PFSK-1 (cell line): ENCODE results near the gene ZNRF4.

ENCODE experiments used
- FOXP2 ChIP-seq: optimal IDR thresholded peaks from 2 replicates; pipeline ENCODE3; 2011; ENCODE audit warnings: borderline replicate concordance, control low read depth, inconsistent platforms; ENCODE audit not compliant: insufficient read depth; ENCODE audit errors: extremely low read length, extremely low read depth
- POLR2AphosphoS5 ChIP-seq: IDR thresholded peaks from 2 replicates; pipeline ENCODE4 v1.6.1; 2012; ENCODE audit warnings: low read depth, mild to moderate bottlenecking, control low read depth, low read length, moderate library complexity
- SIN3A ChIP-seq: IDR thresholded peaks from 2 replicates; pipeline ENCODE4 v1.6.1; 2012; ENCODE audit warnings: mild to moderate bottlenecking, low read length, moderate library complexity, borderline replicate concordance; ENCODE audit not compliant: insufficient read depth
- TAF1 ChIP-seq: IDR thresholded peaks from 2 replicates; pipeline ENCODE4 v1.6.1; 2012; ENCODE audit warnings: low read length, control low read depth, borderline replicate concordance; ENCODE audit not compliant: insufficient read depth
- TF ChIP-seq, protein P1 (sequence below), 2 experiments: IDR thresholded peaks; 2 replicates each; pipeline versions ENCODE4 v1.6.1 to v1.8.0; 2011 to 2012; ENCODE audit warnings: low read depth in 2 of 2, low read length in 2 of 2, control low read depth in 1 of 2, inconsistent platforms in 1 of 2, mild to moderate bottlenecking in 1 of 2, moderate library complexity in 1 of 2; ENCODE audit not compliant: insufficient read depth in 1 of 2

ZNRF4 gene

DNA sequence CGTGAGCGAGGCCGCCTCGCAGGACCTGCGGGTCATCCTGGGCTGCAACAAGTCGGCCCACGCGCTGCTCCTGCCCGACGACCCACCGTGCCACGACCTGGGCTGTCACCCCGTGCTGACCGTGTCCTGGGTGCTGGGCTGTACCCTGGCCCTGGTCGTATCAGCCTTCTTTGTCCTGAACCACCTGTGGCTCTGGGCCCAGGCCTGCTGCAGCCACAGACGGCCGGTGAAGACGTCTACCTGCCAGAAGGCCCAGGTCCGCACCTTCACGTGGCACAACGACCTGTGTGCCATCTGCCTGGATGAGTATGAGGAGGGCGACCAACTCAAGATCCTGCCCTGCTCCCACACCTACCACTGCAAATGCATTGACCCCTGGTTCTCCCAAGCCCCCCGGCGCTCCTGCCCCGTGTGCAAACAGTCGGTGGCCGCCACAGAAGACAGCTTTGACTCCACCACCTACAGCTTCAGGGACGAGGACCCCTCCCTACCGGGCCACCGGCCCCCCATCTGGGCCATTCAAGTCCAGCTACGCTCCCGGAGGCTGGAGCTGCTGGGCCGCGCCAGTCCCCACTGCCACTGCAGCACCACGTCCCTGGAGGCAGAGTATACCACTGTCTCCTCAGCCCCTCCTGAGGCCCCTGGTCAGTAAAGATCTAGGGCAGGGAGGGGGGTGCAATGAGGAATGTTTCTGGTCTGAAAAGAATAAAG, 1.1 kb downstream of the ZNRF4 start:
- TF ChIP-seq POLR2AphosphoS5 (no peak), FOXP2 (no peak), TAF1 (no peak), SIN3A (no peak)
- TF ChIP-seq, protein P1, sequence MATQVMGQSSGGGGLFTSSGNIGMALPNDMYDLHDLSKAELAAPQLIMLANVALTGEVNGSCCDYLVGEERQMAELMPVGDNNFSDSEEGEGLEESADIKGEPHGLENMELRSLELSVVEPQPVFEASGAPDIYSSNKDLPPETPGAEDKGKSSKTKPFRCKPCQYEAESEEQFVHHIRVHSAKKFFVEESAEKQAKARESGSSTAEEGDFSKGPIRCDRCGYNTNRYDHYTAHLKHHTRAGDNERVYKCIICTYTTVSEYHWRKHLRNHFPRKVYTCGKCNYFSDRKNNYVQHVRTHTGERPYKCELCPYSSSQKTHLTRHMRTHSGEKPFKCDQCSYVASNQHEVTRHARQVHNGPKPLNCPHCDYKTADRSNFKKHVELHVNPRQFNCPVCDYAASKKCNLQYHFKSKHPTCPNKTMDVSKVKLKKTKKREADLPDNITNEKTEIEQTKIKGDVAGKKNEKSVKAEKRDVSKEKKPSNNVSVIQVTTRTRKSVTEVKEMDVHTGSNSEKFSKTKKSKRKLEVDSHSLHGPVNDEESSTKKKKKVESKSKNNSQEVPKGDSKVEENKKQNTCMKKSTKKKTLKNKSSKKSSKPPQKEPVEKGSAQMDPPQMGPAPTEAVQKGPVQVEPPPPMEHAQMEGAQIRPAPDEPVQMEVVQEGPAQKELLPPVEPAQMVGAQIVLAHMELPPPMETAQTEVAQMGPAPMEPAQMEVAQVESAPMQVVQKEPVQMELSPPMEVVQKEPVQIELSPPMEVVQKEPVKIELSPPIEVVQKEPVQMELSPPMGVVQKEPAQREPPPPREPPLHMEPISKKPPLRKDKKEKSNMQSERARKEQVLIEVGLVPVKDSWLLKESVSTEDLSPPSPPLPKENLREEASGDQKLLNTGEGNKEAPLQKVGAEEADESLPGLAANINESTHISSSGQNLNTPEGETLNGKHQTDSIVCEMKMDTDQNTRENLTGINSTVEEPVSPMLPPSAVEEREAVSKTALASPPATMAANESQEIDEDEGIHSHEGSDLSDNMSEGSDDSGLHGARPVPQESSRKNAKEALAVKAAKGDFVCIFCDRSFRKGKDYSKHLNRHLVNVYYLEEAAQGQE (IDR thresholded peaks at IDR 0.05; ENCODE audit: insufficient read depth in 1 of 2, low read depth in 2 of 2, low read length in 2 of 2) = no peak

DNA sequence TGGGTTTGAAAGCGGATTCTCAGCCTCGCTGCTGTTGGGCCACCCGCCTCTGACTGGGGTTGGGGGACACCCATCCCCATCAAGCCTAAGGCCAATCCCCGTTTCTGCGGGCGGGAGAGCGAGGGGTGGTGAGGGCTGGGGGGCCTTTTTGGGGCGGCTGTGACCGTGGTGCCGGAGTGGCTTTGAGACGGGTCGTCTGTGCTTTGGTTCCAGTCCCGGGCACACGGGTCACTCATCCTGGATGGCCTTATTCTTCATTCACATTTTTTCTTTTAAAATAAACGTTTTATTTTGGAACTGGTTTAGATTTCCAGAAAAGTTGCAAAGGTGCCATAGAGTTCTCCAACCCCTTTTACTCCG, 1.6 kb downstream of the ZNRF4 start:
- no peak for TF ChIP-seq POLR2AphosphoS5
- no peak for TF ChIP-seq SIN3A
- TF ChIP-seq TAF1 = no peak
- TF ChIP-seq, protein P1 (IDR thresholded peaks at IDR 0.05; ENCODE audit: insufficient read depth in 1 of 2, low read depth in 2 of 2, low read length in 2 of 2) = no peak
- TF ChIP-seq FOXP2 = no peak

DNA sequence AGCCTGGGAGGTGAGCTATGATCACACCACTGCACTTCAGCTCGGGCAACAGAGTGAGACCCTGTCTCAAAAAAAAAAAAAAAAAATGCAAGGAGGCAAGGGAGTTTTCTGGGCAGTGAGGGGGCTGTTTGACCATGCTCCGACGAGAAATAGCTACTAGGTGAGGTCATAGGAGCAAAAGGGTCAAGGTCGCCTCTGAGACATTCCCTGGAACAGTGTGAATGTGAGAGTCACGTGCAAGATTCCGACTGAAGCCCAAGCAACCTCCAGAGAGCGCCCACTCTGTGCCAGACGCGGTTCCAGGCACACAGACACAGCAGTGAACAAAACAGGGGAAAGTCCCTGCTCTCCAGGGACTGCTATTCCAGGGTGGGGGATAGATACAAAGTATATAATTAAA, 2.5 kb downstream of the ZNRF4 start:
- TF ChIP-seq POLR2AphosphoS5 = no peak
- no peak for TF ChIP-seq SIN3A

DNA sequence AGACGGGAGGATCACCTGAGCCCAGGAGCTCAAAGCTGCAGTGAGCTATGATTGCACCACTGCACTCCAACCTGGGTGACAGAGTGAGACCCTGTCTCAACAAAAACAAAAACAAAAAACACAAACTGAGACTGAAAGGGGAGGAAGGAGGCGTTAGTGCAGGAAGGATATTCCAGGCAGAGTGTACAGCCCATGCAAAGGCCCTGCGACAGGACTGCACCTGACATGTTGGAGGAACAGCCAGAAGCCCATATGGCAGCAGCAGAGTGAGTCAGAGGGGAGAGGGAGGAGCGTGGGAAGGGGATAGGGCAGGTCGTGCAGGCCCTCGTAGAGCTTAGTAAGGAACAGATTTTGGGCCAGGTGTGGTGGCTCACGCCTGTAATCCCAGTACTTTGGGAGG, 3.2 kb downstream of the ZNRF4 start:
- TF ChIP-seq FOXP2 (no peak), SIN3A (no peak), TAF1 (no peak), POLR2AphosphoS5 (no peak)
- TF ChIP-seq, protein P1 (IDR thresholded peaks at IDR 0.05; ENCODE audit: insufficient read depth in 1 of 2, low read depth in 2 of 2, low read length in 2 of 2) = no peak

DNA sequence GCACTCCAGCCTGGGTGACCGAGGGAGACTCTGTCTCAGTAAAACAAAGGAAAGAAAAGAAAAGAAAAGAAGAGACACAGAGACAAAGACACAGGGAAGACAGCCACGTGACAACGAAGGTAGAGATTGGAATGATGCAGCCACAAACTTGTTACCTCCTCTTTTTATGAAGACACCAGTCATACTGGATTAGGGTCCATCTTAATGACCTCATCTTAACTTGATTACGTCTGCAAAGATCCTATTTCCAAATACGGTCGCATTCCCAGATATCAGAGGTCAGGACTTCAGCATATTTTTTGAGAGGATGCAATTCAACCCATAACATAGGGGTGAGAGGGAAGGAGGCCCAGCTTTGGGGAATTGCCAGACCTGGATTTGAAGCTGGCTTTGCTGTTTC, 4.1 kb downstream of the ZNRF4 start:
- TF ChIP-seq, protein P1 (IDR thresholded peaks at IDR 0.05; ENCODE audit: insufficient read depth in 1 of 2, low read depth in 2 of 2, low read length in 2 of 2) = no peak
- no peak for TF ChIP-seq TAF1
- TF ChIP-seq POLR2AphosphoS5 = no peak
- TF ChIP-seq FOXP2 = no peak
- TF ChIP-seq SIN3A = no peak
